Measurements from ENCODE around the gene TNK2.
"Not testable (repeated sequence)": the region's sequence is repeated elsewhere in the genome, so short reads cannot be mapped to it uniquely, and the experiment has no call there.

The TNK2 gene

DNA sequence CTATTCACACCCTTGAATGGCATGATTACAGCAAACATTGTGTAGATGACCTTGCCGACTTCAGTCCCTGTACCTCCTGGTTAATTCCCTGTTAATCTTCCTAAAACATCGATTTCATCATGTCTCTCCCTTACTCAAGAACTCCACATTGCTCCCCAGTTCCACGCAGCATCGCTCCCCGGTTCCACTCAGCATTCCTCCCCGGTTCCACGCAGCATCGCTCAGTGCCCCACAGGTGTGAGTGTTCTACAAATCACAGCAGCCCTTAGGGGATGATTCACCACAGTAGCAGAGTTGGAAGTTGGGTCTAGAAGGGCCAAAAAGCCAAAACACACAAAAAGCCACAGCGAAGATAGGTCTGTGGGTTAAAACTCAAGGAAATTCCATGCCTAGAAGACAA, 8.6 kb upstream of the TNK2 start:
- DNase-seq (ENCODE audit: low read depth), result no peak

DNA sequence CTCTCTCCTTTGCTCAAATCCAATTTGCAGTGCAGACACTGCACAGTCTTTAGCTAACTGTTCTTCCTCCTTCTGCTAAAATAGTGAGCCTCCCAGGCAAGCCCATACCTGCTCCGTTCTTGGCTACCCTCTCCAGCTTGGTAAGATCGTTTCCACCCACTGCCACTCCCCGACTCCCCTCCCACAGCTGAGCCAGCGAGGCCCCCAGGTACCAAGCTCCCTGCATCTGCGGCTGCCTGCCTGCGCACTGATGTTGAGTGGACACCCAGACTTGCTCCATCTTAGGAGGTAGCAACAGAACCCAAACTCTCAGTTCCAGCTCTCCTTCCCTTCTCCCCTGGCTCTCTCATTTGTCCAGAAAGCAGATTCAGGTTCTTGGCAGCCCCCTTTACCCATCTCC, 7.9 kb upstream of the TNK2 start:
- no peak for DNase-seq (ENCODE audit: low read depth)

DNA sequence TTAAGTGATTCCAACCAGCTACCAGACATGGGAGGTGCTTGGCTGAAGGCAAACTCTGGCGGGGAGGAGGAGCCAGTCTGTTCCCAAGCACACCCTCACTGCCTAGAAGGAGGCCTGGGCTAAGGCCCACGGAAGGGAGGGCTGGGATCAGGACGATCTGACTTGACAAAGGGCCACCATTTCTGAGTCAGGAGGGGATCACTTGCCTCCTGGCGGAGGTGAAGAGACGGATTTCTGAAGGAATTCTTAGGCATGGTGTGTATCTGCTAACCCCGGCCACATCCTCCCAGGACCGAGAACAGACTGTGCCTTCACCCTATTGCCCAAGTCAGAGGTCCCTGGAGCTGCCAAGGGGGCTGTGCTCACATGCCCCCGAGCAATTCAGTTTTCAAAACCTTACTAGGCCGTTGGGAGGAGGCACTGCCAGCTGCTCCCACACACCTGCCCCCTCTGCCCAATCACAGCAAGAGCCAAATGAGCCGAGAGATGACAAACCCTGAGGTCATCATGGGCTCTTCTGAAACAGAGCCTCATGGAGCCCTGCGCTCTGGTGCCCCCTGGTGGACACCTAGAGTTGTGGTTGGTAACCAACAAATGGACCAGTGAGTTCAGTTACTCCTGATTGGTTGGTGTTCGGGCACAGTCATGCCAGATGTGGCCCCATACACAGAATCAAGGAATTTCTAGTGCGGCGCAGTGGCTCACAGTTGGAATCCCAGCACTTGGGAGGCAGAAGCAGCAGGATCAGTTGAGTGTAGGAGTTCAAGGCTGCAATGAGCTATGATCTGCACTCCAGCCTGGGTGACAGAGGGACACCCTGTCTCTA, 6.5 kb upstream of the TNK2 start:
- DNase-seq (ENCODE audit: low read depth), result peak; percentile 92

DNA sequence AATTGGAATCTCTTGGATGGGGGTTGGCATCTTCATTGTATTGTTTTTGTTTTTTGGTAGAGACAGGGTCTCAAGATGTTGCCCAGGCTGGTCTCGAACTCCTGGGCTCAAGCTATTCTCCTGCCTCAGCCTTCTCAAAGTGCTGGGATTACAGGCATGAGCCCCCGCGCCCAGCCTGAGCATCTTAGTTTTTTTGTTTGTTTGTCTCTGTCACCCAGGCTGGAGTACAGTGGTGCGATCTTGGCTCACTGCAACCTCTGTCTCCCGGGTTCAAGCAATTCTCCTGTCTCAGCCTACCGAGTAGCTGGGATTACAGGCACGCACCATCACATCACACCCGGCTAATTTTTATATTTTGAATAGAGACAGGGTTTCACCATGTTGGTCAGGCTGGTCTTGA, 5.8 kb upstream of the TNK2 start:
- DNase-seq (ENCODE audit: low read depth), result not testable (repeated sequence)

DNA sequence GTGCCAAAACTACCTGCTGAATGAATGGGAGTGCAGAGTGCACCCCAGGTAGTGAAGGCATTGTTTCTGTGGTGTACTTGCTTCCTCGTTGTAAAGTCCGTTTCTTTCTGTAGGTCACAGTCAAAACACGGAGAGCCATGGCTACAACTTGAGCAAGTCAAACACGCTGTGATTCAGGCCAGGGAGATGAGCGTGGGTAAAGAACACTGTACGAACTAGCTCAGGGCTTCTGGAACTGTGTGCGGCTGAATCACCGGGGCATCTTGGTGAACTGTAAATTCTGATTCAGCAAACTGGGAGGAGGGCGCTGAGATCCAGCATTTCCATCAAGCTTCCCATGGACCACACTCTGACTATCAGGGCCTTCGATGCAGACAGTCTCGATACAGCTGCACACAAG, 5.0 kb upstream of the TNK2 start:
- DNase-seq (ENCODE audit: low read depth), result no peak

DNA sequence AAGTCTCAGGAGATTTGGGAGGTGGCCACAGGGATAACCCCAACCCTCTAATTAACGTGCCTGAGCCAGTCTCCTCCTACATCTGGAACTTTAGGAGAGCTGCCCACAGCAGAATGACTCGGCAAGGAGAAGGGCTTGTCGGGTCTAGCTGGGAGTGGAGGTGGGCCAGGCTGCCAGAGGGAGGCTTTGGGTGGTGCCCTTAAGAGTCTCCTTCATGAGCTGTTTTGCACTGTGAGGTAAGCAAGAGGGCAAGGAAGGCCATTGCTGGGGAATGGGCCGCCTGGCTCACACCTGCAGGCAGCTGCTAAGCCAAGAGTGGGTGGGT, 3.6 kb upstream of the TNK2 start:
- DNase-seq (ENCODE audit: low read depth), result no peak

DNA sequence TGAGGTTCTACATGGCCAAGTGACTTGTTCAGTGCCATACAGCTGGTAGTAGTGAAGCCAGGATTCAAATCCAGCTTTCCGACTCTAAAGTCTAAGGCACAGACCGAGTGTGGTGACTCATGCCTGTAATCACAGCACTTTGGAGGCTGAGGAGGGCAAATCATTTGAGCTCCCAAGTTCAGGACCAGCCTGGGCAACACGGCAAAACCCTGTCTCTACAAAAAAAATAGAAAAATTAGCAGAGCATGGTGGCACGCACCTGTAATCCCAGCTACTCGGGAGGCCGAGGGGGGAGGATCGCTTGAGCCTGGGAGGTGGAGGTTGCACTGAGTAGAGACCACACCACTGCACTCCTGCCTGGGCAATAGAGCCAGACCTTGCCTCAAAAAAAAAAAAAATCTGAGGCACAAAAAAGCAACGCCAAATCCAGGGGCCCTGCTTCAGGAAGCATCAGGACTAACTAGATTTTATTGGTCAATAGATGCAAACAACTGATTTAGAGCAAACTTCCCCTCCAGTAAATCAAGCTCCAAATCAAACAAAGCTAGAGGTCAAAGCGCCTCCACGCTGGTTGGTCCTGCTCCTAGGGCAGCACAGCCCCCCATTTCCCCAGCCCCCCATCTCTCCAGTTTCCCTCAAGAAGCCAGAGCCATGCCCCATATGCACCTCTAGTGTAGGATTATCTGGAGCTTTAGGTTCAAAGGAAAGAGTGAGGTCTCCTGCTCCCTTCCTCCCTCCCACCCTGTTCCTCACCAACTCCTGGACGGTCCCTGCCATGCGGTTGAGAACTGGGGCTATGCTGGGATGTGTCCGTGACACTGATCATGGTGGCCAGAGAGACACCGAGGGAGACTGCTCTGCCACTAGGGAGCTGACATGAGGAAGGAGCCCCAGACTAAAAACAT, 2.9 kb upstream of the TNK2 start:
- DNase-seq (ENCODE audit: low read depth), result no peak

DNA sequence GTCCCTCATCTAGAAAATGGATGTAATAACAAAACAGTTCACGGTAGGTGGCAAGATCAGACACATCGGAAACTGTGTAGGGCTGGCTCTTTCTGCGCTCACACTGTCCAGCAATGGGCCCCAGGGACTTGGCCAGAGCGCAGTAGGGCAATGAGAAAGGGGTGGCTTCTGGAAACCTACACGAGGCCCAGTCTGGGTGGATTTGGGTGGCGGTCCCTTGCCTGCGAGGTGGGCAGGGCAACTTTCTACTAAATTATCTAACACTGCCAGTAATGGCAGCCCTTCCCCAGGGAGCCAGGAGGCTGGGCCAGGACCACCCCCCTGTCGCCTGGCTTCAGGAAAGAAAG, 2.1 kb upstream of the TNK2 start:
- no peak for DNase-seq (ENCODE audit: low read depth)

DNA sequence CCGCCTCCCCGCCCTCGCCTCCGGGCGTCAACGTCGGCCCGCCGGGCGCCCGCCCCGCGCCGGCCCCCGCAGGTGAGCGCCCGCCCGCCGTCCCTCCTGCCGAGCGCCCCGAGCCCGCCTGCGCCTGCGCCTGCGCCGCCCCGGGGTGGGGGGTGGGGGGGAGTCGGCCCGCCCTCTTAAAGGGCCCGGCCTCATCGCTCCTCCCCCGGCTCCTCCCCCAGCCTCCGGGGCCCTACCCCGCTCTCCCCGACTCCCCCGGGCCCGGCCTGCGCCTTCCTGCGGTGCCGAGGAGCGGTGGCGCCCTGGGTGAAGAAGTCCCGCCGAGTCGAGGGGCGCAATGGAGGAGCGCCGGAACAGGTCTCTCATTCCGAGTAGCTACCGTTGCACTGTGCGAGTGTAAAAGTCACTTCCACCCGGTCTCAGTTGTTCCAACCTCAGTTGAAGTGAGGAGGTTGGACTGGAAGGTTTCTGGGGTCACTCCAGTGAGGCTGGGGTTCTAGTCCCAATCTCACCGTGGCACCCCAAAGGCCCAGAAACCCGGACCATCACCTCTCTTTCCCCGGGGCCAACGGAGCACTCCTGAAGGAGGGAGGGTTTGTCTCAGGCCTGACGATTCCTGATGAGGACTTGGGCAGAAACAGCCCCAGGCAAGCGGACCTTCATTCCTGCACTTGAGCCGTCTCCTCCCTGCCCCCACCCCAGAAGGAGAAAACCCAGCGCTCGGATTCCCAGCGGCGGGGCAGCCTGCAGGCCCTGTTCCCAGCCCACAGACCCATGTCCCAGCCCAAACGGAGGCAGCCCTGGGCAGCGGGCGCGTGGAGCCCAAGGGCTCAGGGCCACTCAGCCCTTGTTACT, 1.5 kb upstream of the TNK2 start:
- no peak for DNase-seq (ENCODE audit: low read depth)

DNA sequence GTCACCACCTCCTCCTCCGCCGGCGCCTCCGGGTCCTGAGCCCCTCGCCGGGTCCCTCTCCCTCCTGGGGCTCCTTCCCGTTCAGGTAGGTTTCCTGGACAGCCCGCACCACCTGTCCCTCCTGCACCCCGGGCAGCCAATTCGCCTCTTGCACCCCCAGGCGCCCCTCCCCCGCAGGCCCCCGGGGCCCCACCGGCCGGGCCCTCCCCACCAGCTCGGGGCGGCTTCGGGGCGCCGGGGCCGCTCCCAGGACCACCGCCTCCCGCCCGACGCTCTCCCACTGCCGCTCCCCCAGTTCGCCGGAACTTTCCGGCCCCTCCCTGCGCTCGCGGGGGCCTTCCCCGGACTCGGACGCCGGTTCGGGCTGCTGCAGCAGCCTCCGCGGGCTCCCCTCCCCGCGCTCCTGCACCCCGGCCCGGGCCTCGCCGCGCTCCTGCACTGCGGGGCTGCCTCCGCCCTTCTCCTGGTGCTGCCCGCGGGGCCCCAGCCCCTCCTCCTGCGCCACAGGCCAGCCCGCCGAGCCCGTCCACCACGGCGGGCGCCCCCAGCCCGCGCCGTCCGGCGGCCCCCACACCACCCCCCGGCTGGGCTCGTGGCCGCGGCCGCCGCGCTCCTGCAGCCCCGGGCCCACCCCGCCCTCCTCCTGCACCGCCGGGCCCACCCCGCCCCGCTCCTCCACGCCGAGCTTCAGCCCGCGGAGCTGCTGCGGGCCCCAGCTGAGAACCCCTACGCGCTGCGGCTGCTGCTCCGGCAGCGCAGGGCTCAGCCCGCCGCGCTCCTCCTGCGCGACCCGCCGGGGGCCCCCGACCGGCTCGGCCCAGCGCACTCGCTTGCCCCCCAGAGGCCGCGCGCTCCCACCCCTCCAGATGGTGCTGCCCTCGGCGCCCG, 587 bp upstream of the TNK2 start:
- DNase-seq (ENCODE audit: low read depth), result no peak

DNA sequence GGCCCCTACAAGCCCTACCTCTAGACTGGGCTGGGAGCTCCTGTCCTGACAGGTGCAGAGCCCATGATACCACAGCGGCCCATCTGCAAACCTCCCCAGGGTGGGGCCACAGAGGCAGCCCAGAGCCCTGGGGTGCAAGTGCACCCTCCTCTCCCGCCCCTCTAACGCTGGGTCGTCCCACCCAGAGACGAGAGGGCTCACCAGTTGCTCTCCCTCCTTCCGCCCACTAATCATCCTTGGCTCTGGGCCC, 742 bp downstream of the TNK2 start:
- DNase-seq (ENCODE audit: low read depth), result no peak

DNA sequence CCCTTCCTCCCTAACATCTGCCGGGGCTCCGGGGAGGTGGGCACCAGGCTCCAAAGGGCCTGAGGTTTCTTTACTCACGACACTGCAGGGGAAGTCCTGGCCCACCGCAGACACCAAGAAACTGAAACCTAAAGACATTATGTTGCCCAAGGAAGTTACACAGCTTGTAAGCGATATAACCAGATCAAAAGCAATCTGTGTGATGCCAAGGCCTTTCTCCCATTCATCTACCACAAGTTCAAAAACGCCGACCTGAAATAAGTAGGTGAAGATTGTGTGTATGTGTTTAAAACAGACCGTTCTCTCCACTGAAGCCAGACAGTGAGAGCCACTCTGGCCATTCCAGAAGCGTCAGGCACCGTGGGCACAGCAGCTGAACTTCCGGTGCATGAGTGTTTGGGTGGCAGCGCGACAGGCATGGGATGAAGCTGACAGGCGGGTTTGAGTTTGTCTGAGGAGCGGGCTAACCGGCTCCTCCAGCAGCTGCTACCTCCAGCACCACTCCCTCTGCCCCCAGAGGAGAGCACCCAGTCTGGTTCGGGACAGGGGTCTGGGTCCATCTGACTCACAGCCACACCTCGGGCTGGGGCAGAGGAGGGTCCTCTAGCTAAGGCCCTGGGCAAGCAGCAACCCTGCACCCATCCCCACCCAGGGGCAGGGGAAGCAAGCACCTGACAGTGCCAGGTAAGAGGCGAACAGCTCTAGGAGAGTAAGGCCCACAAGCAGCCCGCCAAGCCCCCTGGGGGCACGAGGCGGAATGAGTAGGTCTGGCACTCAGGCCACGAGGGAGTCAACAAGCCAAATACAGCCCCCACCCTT, 1.3 kb downstream of the TNK2 start:
- DNase-seq (ENCODE audit: low read depth), result no peak

DNA sequence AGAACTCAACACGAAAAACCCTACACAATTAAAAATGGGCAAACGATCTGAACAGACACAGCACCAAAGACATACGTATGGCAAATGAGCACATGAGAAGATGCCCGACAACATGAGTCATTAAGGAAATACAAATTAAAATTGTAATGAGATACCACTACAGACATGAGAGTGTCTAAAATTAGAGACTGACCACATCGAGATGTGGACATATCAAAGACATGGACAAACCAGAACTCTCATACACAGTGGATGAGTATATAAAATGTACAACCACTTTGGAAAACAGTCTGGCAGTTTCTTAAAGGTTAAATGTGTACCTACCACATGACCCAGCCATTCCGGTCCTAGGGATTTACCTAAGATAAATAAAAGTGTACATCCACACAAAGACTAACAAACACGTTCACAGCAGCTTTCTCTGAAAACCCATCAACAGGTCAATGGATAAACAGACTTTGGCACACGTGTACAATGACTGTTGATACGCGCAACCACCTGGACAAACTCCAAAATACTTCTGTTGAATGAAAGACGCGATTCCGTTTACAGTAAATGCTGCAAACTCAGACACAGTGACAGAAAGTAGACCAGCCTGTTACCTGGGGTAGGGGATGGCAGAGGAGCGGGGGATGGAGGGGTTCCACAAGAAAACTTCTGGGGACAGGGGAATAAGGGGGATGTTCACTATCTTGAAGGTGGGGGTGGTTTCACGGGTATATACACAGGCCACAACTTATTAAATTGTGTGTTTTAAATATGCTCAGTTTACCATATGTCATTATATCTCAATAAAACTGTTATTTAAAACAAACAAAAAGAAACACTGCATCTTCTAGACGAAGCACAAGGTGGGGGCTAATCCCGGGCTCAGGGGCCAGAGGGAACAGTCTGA, 2.1 kb downstream of the TNK2 start:
- no peak for DNase-seq (ENCODE audit: low read depth)

DNA sequence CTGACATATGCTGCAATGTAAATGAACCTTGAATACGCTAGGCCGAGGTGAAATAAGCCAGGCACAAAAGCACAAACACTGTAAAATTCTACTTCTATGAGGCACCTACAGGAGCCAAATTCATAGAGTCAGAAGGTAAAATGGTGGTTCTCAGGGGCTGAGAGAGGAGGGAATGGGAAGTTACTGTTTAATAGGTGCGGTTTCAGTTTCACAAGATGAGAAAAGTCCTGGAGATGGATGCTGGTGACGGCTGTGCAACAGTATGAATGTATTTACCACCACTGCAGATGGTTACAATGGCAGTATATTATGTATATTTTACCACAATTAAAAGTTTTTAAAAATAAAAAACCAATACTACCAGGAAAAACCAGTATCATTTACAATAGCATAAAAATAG, 4.0 kb downstream of the TNK2 start:
- DNase-seq (ENCODE audit: low read depth), result no peak

DNA sequence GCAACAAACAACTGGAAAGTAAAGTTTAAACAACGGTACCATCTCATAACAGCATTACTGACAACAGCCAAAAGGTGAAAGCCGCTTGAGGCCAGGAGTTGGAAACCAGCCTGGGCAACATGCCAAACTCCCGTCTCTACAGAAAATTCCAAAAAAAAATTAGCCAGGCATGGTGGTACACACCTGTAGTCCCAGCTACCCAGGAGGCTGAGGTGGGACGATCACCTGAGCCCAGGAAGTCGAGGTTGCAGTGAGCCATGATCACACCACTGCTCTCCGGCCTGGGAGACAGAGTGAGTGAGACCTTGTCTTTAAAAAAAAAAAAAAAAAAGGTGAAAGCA, 4.4 kb downstream of the TNK2 start:
- DNase-seq (ENCODE audit: low read depth), result no peak

DNA sequence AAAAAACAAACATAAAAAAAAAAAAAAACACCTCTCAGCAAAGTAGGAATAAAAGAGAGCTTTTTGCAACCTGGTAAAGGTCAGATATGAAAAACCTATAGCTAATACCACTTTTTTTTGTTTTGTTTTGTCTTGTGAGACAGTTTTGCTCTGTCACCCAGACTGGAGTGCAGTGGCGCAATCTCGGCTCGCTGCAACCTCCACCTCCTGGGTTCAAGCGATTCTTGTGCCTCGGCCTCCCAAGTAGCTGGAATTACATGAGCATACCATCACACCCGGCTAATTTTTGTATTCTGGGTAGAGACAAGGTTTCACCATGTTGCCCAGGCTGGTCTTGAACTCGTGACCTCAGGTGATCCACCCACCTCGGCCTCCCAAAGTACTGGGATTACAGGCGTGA, 5.7 kb downstream of the TNK2 start:
- not testable (repeated sequence) for DNase-seq (ENCODE audit: low read depth)

DNA sequence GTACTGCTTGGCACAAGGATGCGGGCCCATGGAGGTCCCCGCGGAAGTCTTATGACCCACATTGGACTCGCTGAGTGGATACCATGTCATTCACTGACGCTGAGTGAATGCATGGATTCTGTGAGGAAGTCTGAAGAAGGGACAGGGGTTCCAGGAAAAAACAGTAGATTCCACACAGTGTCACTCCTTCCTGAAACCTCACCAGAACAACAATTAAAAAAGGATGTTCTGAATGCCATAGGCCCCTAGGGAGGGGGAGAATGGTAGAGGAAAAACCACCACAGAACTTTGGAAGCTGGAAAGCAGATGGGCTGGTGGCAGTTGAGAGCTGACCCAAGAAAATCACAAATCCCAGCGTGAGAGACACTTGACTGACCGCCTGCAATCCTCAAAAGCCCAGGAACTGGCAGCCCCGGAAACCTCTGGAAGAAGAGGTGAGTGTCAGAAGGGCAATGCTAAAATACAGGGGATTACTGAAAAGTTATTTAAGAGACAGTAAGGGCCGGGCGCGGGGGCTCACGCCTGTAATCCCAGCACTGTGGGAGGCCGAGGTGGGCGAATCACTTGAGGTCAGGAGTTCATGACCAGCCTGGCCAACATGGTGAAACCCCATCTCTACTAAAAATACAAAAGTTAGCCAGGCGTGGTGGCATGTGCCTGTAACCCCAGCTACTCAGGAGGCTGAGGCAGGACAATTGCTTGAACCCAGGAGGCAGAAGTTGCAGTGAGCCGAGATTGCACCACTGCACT, 6.3 kb downstream of the TNK2 start:
- not testable (repeated sequence) for DNase-seq (ENCODE audit: low read depth)

DNA sequence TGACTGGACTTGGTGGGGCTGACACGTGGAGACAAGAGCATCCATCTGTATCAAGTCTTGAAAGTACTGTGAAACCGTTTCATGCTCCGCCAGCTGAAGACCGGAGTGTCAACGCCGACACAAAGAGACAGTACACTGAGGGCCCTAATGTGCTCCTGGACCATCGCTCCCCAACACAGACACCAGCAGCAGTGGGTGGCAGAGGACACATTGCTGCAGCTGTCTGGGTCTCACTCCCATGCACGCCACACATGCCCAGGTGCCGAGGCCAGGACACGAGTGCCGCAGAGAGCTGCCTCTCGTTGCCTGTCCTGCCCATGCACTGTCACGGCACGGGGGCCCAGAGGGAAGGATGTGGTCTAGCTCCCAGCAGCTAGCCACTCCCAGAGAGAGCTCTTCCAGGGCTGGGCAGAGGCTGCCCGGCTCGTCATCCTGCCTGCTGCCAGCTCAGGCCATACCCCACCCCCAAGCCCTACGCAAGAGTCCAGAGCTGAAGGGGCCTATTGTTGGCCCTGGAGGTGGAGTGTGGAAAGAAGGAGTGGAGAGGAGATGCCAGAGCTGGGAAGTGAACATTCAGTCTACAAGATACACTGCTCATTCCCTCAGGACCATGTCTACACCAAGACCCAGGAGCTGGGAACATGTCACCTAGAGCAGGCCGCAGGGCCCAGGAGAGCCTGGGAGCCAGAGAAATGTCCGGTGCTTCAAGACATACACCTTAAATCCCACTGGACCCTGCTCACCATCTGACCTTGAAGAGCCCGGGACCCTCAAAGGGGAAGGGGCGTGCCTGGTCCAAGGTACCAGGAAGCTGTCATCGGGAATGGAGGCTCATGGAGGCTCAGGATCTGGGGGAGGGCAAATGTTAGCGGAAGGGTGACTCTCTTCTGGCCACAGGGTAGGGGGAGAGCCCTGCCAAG, 7.7 kb downstream of the TNK2 start:
- DNase-seq (ENCODE audit: low read depth), result no peak

Data from non-pigmented ciliary epithelial cell (primary cell).